PC-9 (cell line): ENCODE data around the gene AKT1.

ENCODE experiments used
- CTCF ChIP-seq: fragments of 200-600 bp; sonication (generic); conservative IDR thresholded peaks from 2 replicates; pipeline ENCODE4 v1.6.1; 2017; ENCODE audit warnings: mixed run types, antibody characterized with exemption, mild to moderate bottlenecking, moderate library complexity
- EZH2 ChIP-seq: fragments of 200-600 bp; sonication (generic); IDR thresholded peaks from 2 replicates; pipeline ENCODE4 v1.8.0; 2017; ENCODE audit warnings: antibody characterized with exemption, low read depth

DNA sequence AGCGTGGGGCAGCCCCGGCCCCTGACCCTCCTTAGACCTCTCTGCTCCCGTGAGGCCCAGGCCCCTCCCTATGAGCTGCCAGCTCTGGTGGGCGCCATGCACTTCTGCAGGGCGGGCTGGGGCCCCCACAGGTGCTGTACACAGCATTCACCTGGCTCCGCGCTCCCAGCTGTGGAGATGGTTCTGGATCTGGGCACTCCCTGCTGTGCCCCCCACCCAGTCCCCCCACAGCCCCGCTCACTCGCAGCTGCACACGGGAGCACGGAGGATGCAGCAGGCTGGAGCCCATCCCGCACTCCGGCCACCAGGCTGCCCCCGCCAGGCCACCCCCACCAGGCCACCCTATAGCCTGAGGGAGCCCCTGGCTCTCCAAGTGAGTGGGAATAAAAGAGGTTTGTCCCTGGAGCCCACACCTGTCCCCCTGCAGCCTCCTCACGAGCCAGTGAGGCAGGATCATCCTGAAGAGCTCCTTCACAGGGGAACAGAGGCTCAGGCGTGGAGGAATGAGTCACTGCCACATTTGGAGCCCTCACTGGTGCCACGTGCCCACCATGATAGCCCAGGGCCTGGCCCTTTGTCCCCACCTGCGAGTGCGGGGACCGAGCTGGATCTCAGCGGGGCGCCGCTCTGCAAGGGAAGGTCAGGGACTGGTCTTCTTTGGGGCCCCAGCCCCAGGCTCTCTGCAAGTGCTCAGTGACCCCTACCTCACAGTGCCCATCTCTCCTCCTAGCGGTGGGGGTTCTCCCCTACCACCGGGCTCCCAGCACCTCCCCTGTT lies 69.6 kb downstream of the AKT1 start:
- TF ChIP-seq CTCF (no peak), EZH2 (no peak)
